Endothelial cell of umbilical vein (primary cell): Measurements from ENCODE around the gene B2M. TPM values are rescaled to one million over a fixed set of nuclear protein-coding genes. Genes with fewer than 3 reads are reported as not detected.
"Not testable (repeated sequence)": the region's sequence is repeated elsewhere in the genome, so short reads cannot be mapped to it uniquely, and the experiment has no call there.

Experiments
- BruUV-seq: library from RNA; stranded (reverse); fragments of 400-500 nt; replicated peaks from 2 replicates; lab custom pipeline; 2021; lab: Mats Ljungman, UMichigan
- CTCF ChIA-PET: fragments of 300-600, 350-600 bp; sonication (Branson Sonifier 250); formaldehyde crosslinking; loops from one replicate; lab custom pipeline; 2021; ENCODE audit warnings: antibody characterized with exemption, inconsistent platforms; lab: Charles Lee
- POLR2A ChIA-PET: fragments of 300-600, 350-600 bp; sonication (Branson Sonifier 250); formaldehyde crosslinking; loops from one replicate; lab custom pipeline; 2021; ENCODE audit warnings: antibody characterized with exemption, inconsistent platforms; lab: Charles Lee
- DNase-seq: peaks from one replicate; pipeline ENCODE4 v3.0.0-alpha.2; 2011; ENCODE audit warnings: low read depth, low spot score
- FAIRE-seq: peaks from 2 replicates; lab custom pipeline; 2011; peaks lifted over from hg19 to GRCh38; lab: Jason Lieb, UNC
- H2AFZ ChIP-seq: 2 replicates; pipeline ENCODE4 v1.6.0; 2012; ENCODE audit warnings: low read depth, low read length, control low read depth, inconsistent platforms
- H3K27ac ChIP-seq: 2 replicates; pipeline ENCODE4 v1.5.1; 2011; ENCODE audit warnings: low read depth, mild to moderate bottlenecking, control low read depth, low read length, moderate library complexity; ENCODE audit not compliant: insufficient read depth
- H3K27me3 ChIP-seq, 2 experiments: 2 replicates each; pipeline versions ENCODE4 v1.6.0 to v1.6.1; 2011; ENCODE audit warnings: low read length in 2 of 2, mixed read lengths in 1 of 2; ENCODE audit not compliant: control insufficient read depth in 2 of 2, insufficient read depth in 2 of 2
- H3K36me3 ChIP-seq, 2 experiments: 2 replicates in 1 of 2; 3 replicates in 1 of 2; pipeline ENCODE4 v1.5.1; 2011; ENCODE audit warnings: low read length in 2 of 2, mild to moderate bottlenecking in 1 of 2, moderate library complexity in 1 of 2; ENCODE audit not compliant: control insufficient read depth in 2 of 2, insufficient read depth in 2 of 2; ENCODE audit errors: extremely low read depth in 1 of 2
- H3K4me1 ChIP-seq: 3 replicates; pipeline ENCODE4 v1.5.1; 2011; ENCODE audit warnings: mild to moderate bottlenecking, low read length; ENCODE audit not compliant: control insufficient read depth, insufficient read depth; ENCODE audit errors: extremely low read depth
- H3K4me2 ChIP-seq: 2 replicates; pipeline ENCODE4 v1.6.1; 2011; ENCODE audit warnings: low read length, control low read depth, mixed read lengths; ENCODE audit not compliant: insufficient read depth
- H3K4me3 ChIP-seq, 3 experiments: fragments of 200-600 bp in 1 of 3; sonication (generic), shearing (Covaris generic) in 1 of 3; replicated peaks in 1 of 3; 2 replicates each; pipeline ENCODE4 v1.5.1; 2011 to 2016; ENCODE audit warnings: control low read depth in 3 of 3, low read length in 3 of 3, mild to moderate bottlenecking in 2 of 3, inconsistent platforms in 1 of 3, low read depth in 1 of 3, moderate library complexity in 1 of 3; ENCODE audit not compliant: insufficient read depth in 1 of 3
- H3K79me2 ChIP-seq: 2 replicates; pipeline ENCODE4 v1.6.0; 2012; ENCODE audit warnings: low read length, inconsistent platforms; ENCODE audit not compliant: control insufficient read depth, insufficient read depth
- H3K9ac ChIP-seq: replicated peaks from 2 replicates; pipeline ENCODE3; 2011; ENCODE audit warnings: low read length, control low read depth; ENCODE audit not compliant: insufficient read depth; ENCODE audit errors: extremely low read depth
- H3K9me1 ChIP-seq: replicated peaks from 3 replicates; pipeline ENCODE4 v1.6.0; 2011; ENCODE audit warnings: mild to moderate bottlenecking, low read length; ENCODE audit not compliant: control insufficient read depth, insufficient read depth; ENCODE audit errors: extremely low read depth
- H3K9me3 ChIP-seq: replicated peaks from 2 replicates; pipeline ENCODE4 v1.5.1; 2012; ENCODE audit warnings: low read length, inconsistent platforms; ENCODE audit not compliant: control insufficient read depth, insufficient read depth
- H4K20me1 ChIP-seq: replicated peaks from 2 replicates; pipeline ENCODE3; 2011; ENCODE audit warnings: mild to moderate bottlenecking, low read length; ENCODE audit not compliant: control insufficient read depth, insufficient read depth; ENCODE audit errors: extremely low read depth
- CTCF ChIP-seq, 2 donors: IDR thresholded peaks; 1 replicate in 1 of 2; 2 replicates in 1 of 2; pipeline ENCODE4 v1.5.1; 2011; ENCODE audit warnings: low read length in 2 of 2, mild to moderate bottlenecking in 2 of 2, moderate library complexity in 2 of 2, control low read depth in 1 of 2, inconsistent platforms in 1 of 2, low read depth in 1 of 2; ENCODE audit not compliant: insufficient read depth in 1 of 2; ENCODE audit errors: extremely low read depth in 1 of 2
- FOS ChIP-seq: IDR thresholded peaks from 2 replicates; pipeline ENCODE4 v1.6.1; 2011; ENCODE audit warnings: mild to moderate bottlenecking, low read length, moderate library complexity, borderline replicate concordance; ENCODE audit not compliant: insufficient read depth
- dilution Hi-C: fragments of 300-500 bp; cut with MboI; formaldehyde crosslinking; loops from one replicate; pipeline ENCODE4 v1.15.0; 2019; ENCODE audit warnings: low sequenced_read_pairs; ENCODE audit not compliant: extremely low pct_ligation_motif_present
- intact Hi-C: fragments of 100-400 bp; cut with micrococcal nuclease; formaldehyde crosslinking; loops from one replicate; pipeline ENCODE4 v1.10.0; 2022
- polyA plus RNA-seq, 4 experiments: library from polyadenylated mRNA; depleted of rRNA in 3 of 4; stranded (reverse) in 3 of 4; unstranded in 1 of 4; fragments of >200 nt; gene quantifications; 2 replicates each; pipeline versions ENCODE4 v1.2.1 to v1.2.3, GENCODE V29; 2011 to 2012; ENCODE audit warnings: missing spikeins in 1 of 4
- total RNA-seq: library from RNA; stranded (reverse); gene quantifications from 2 replicates; pipeline ENCODE4 v1.2.3, GENCODE V29; 2021

B2M gene
- total and polyA plus RNA-seq, 2 donors (not counting 3 experiments of a cell fraction or from before 2014, with no cell fraction given): 985 to 5,206 TPM

GRCh38 chr15:44738340-44738984 is 27.1 kb downstream of the B2M start:
- Histone ChIP-seq H2AFZ (no peak overlapping the region), H3K9me1 (no peaks in the 10 kb centered on the region), H3K4me2 (no peak overlapping the region), H3K4me1 (peaks cover 2% of the 10 kb centered on the region), H3K9ac (no peak overlapping the region), H3K27me3 (no peaks in the 10 kb centered on the region), H3K36me3 (no peaks in the 10 kb centered on the region), H3K4me3 (no peak overlapping the region), H3K79me2 (no peaks in the 10 kb centered on the region), H3K27ac (no peak overlapping the region), H4K20me1 (no peaks in the 10 kb centered on the region), H3K9me3 (no peaks in the 10 kb centered on the region)
- dilution Hi-C loops: loop anchor here (25.0 kb wide), 1 partner anchor 151 kb away; no protein-coding TSS in a partner anchor
- DNase-seq (peak; percentile 66), FAIRE-seq (peak; percentile 80)
- TF ChIP-seq CTCF (IDR thresholded peaks at IDR 0.05; ENCODE audit: extremely low read depth in 1 of 2, insufficient read depth in 1 of 2, low read depth in 1 of 2, low read length in 2 of 2) (peak; percentile 40 to 45), FOS (no peak)
- POLR2A ChIA-PET: interaction anchor here (0.8 to 1.6 kb wide), 4 partner anchors 10 to 75 kb away, joined by 3 to 4 read pairs (median 4); partner anchors contain the start of genes B2M, PATL2 and SPG11
- CTCF ChIA-PET: interaction anchor here (0.6 to 5.0 kb wide), 32 partner anchors 8 to 380 kb away, joined by 3 to 107 read pairs (median 5); partner anchors contain the start of genes B2M, PATL2 and SPG11
- intact Hi-C loops: loop anchor here (1.0 kb wide), 4 partner anchors 25 to 160 kb away; partner anchors contain the start of gene SPG11
- no TSS peak for BruUV-seq

GRCh38 chr15:44739222-44739847 is 28.0 kb downstream of the B2M start:
- H3K9ac ChIP-seq, H3K9me1 ChIP-seq, H3K4me1 ChIP-seq, H3K79me2 ChIP-seq, H3K27ac ChIP-seq, H3K9me3 ChIP-seq, H4K20me1 ChIP-seq, H3K36me3 ChIP-seq, intact Hi-C loops, DNase-seq, BruUV-seq, FAIRE-seq, H3K27me3 ChIP-seq, H3K4me2 ChIP-seq, H2AFZ ChIP-seq, H3K4me3 ChIP-seq: not testable (repeated sequence)
- ChIA-PET CTCF (interaction anchor here (1.0 to 5.0 kb wide), 15 partner anchors 8 to 160 kb away, joined by 4 to 107 read pairs (median 13); partner anchors contain the start of genes B2M, PATL2 and SPG11), POLR2A (interaction anchor here (0.8 to 1.6 kb wide), 2 partner anchors 11 to 26 kb away, joined by 3 to 4 read pairs; no protein-coding TSS in a partner anchor)
- dilution Hi-C loops: loop anchor here (25.0 kb wide), 1 partner anchor 152 kb away; no protein-coding TSS in a partner anchor

GRCh38 chr15:44743454-44743853 is 32.1 kb downstream of the B2M start:
- POLR2A ChIA-PET, CTCF ChIA-PET, H3K9me1 ChIP-seq, DNase-seq, H2AFZ ChIP-seq, H3K79me2 ChIP-seq, intact Hi-C loops, H3K4me3 ChIP-seq, H3K4me2 ChIP-seq, H3K27me3 ChIP-seq, H3K27ac ChIP-seq, H3K9me3 ChIP-seq, H3K36me3 ChIP-seq, BruUV-seq, H4K20me1 ChIP-seq, H3K9ac ChIP-seq, H3K4me1 ChIP-seq, FAIRE-seq: not testable (repeated sequence)
- dilution Hi-C loops: loop anchor here (25.0 kb wide), 1 partner anchor 156 kb away; no protein-coding TSS in a partner anchor
